ENCODE measurements around the gene ANXA10.

- TF ChIP-seq NRF1 (IDR thresholded peaks at IDR 0.05; ENCODE audit: low read depth, low read length) (no peak), SIN3A (IDR thresholded peaks at IDR 0.05; ENCODE audit: borderline replicate concordance, low read depth, low read length) (no peak), EP300 (IDR thresholded peaks at IDR 0.05; ENCODE audit: borderline replicate concordance in 1 of 2, low read depth in 1 of 2, low read length in 1 of 2) (no peak), USF1 (IDR thresholded peaks at IDR 0.05; ENCODE audit: borderline replicate concordance, low read depth) (no peak), REST (IDR thresholded peaks at IDR 0.05; ENCODE audit: low read depth, low read length) (no peak), PBX3 (IDR thresholded peaks at IDR 0.05) (no peak), GABPA (IDR thresholded peaks at IDR 0.05; ENCODE audit: low read depth) (no peak), POLR2AphosphoS5 (IDR thresholded peaks at IDR 0.05; ENCODE audit: low read depth, low read length) (no peak)
- TF ChIP-seq, protein P1, sequence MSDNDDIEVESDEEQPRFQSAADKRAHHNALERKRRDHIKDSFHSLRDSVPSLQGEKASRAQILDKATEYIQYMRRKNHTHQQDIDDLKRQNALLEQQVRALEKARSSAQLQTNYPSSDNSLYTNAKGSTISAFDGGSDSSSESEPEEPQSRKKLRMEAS (IDR thresholded peaks at IDR 0.05; ENCODE audit: low read depth): no peak
- TF ChIP-seq, protein P2, sequence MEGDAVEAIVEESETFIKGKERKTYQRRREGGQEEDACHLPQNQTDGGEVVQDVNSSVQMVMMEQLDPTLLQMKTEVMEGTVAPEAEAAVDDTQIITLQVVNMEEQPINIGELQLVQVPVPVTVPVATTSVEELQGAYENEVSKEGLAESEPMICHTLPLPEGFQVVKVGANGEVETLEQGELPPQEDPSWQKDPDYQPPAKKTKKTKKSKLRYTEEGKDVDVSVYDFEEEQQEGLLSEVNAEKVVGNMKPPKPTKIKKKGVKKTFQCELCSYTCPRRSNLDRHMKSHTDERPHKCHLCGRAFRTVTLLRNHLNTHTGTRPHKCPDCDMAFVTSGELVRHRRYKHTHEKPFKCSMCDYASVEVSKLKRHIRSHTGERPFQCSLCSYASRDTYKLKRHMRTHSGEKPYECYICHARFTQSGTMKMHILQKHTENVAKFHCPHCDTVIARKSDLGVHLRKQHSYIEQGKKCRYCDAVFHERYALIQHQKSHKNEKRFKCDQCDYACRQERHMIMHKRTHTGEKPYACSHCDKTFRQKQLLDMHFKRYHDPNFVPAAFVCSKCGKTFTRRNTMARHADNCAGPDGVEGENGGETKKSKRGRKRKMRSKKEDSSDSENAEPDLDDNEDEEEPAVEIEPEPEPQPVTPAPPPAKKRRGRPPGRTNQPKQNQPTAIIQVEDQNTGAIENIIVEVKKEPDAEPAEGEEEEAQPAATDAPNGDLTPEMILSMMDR (IDR thresholded peaks at IDR 0.05): no peak
- TF ChIP-seq, protein P3, sequence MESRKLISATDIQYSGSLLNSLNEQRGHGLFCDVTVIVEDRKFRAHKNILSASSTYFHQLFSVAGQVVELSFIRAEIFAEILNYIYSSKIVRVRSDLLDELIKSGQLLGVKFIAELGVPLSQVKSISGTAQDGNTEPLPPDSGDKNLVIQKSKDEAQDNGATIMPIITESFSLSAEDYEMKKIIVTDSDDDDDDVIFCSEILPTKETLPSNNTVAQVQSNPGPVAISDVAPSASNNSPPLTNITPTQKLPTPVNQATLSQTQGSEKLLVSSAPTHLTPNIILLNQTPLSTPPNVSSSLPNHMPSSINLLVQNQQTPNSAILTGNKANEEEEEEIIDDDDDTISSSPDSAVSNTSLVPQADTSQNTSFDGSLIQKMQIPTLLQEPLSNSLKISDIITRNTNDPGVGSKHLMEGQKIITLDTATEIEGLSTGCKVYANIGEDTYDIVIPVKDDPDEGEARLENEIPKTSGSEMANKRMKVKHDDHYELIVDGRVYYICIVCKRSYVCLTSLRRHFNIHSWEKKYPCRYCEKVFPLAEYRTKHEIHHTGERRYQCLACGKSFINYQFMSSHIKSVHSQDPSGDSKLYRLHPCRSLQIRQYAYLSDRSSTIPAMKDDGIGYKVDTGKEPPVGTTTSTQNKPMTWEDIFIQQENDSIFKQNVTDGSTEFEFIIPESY (IDR thresholded peaks at IDR 0.05; ENCODE audit: borderline replicate concordance, low read depth): no peak
Measured at GRCh38 chr4:168074861-168075260, 17.5 kb upstream of the ANXA10 start.
